Psoas muscle (tissue), 8 donors: Measurements from ENCODE around the gene TRIAP1. TPM values are rescaled to one million over a fixed set of nuclear protein-coding genes. Genes with fewer than 3 reads are reported as not detected.
"Not testable (repeated sequence)": the region's sequence is repeated elsewhere in the genome, so short reads cannot be mapped to it uniquely, and the experiment has no call there.

Experiments used
- ATAC-seq, 4 donors: fragments of 200-7000 bp; cut with Tn5 transposase; one replicate each; pipeline ENCODE4 v1.9.1; 2020; ENCODE audit warnings: moderate library complexity in 3 of 4, mild to moderate bottlenecking in 2 of 4
- DNase-seq, 2 donors: peaks; one replicate each; pipeline ENCODE4 v3.0.0-alpha.2; 2020
- H3K27ac ChIP-seq: fragments of 200-600 bp; one replicate; pipeline ENCODE4 v1.8.0; 2022
- H3K27me3 ChIP-seq, 3 donors: fragments of 200-600 bp in 1 of 3; one replicate each; pipeline versions ENCODE4 v1.6.1 to v1.8.0; 2013 to 2022; ENCODE audit warnings: low read length in 2 of 3, mild to moderate bottlenecking in 2 of 3, moderate library complexity in 1 of 3; ENCODE audit not compliant: insufficient read depth in 3 of 3
- H3K36me3 ChIP-seq, 2 donors: fragments of 200-600 bp in 1 of 2; one replicate each; pipeline versions ENCODE4 v1.6.1 to v1.8.0; 2013 to 2022; ENCODE audit warnings: low read depth in 1 of 2, mild to moderate bottlenecking in 1 of 2, moderate library complexity in 1 of 2; ENCODE audit not compliant: insufficient read depth in 1 of 2
- H3K4me1 ChIP-seq: fragments of 200-600 bp; one replicate; pipeline ENCODE4 v1.8.0; 2022
- H3K4me3 ChIP-seq: fragments of 200-600 bp; one replicate; pipeline ENCODE4 v1.8.0; 2022; ENCODE audit warnings: mild to moderate bottlenecking
- H3K9me3 ChIP-seq: fragments of 200-600 bp; one replicate; pipeline ENCODE4 v1.8.0; 2022
- WGBS, 3 donors: extraction: QIAGEN DNeasy Blood & Tissue Kit; methylation state at CpG; one replicate each; pipeline versions ENCODE4 v1.1.6 to v1.1.7; 2013; 5-methylcytosine and 5-hydroxymethylcytosine counted together
- intact Hi-C, 2 donors: fragments of 100-400 bp; cut with DNase I; formaldehyde crosslinking; loops; one replicate each; pipeline versions ENCODE4 v1.11.0 to v1.14.2; 2022
- polyA plus RNA-seq, 3 donors: library from polyadenylated mRNA; stranded (reverse); fragments of 200-250 nt; gene quantifications; one replicate each; pipeline ENCODE4 v1.2.3, GENCODE V29; 2013
- total RNA-seq, 4 donors: library from RNA; stranded (reverse); fragmentation: NEBNext Ultra II Directional in 2 of 4; extraction: Animal tissue kit (Norgen Biotek cat#: 25700) in 2 of 4; gene quantifications; one replicate each; pipeline versions ENCODE4 v1.2.1 to v1.2.4, GENCODE V29; 2021 to 2023
- TF ChIP-seq, protein P1 (sequence below): fragments of 200-600 bp; IDR thresholded peaks from one replicate; pipeline ENCODE4 v1.8.0; 2022; ENCODE audit warnings: antibody characterized with exemption
- donor health status: healthy with polysubstance abuse.
- donor health status: DM: no; HTN: no; CAD: no; lungs with moderate emphysema.
- donor health status: Bipolar disorder and iron deficiency.
- donor health status: healthy.
- donor health status: DM: yes; HTN: yes; CAD: no.
- donor health status: DM: no; HTN: no; CAD: no.
- donor health status: DM: no; HTN: no; CAD: no.
- donor health status: DM: yes; HTN: yes; CAD: no.

TRIAP1 gene
- total and polyA plus RNA-seq, 7 donors, result 24.4 to 111 (median 37.3) TPM

DNA sequence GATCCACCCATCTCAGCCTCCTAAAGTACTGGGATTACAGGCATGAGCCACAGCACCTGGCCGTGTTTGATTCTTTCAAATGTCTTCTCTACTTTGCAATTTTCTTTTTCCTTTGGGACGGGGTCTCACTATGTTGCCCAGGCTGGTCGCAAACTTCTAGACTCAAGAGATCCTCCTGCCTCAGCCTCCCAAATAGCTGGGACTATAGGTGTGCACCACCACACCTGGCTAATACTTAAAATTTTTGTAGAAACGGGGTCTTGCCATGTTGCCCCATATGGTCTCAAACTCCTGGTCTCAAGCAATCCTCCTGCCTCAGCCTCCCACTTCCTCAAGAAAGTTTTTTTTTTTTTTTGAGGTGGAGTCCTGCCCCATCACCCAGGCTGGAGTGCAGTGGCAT lies 1.8 kb upstream of the TRIAP1 start:
- Histone ChIP-seq H3K4me3 (peak overlapping the region; percentile 95), H3K9me3 (no peaks in the 10 kb centered on the region), H3K36me3 (peaks cover 2 to 64% of the 10 kb centered on the region in 2 donors), H3K27ac (no peak overlapping the region), H3K27me3 (no peaks in the 10 kb centered on the region), H3K4me1 (peaks cover 21% of the 10 kb centered on the region)
- intact Hi-C loops, result loop anchor here in 1 of 2 donors (10.0 kb wide), 1 partner anchor 237 kb away; the partner anchor contains the start of gene MLEC
- ATAC-seq (no peak), DNase-seq (no peak)
- 93 to 95% (median 95%) methylated on average over 4 of the region's 4 CpGs for WGBS, 3 donors
- TF ChIP-seq, protein P1, sequence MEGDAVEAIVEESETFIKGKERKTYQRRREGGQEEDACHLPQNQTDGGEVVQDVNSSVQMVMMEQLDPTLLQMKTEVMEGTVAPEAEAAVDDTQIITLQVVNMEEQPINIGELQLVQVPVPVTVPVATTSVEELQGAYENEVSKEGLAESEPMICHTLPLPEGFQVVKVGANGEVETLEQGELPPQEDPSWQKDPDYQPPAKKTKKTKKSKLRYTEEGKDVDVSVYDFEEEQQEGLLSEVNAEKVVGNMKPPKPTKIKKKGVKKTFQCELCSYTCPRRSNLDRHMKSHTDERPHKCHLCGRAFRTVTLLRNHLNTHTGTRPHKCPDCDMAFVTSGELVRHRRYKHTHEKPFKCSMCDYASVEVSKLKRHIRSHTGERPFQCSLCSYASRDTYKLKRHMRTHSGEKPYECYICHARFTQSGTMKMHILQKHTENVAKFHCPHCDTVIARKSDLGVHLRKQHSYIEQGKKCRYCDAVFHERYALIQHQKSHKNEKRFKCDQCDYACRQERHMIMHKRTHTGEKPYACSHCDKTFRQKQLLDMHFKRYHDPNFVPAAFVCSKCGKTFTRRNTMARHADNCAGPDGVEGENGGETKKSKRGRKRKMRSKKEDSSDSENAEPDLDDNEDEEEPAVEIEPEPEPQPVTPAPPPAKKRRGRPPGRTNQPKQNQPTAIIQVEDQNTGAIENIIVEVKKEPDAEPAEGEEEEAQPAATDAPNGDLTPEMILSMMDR, result no peak

DNA sequence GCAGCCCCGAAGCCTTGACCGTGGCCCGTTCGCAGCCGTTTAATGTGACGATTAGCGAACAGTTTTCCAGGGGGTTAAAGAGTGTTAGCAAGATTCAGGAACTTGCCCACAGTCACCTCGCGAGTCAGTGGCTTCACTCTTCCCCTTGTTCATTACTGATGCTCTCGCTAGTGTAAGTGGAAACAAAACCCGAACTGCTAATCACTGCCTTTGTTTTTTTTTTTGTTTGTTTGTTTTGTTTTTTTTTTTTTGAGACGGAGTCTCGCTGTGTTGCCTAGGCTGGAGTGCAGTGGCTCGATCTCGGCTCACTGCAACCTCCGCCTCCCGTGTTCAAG lies 627 bp upstream of the TRIAP1 start:
- 6 to 8% (median 7%) methylated on average over 17 of the region's 17 CpGs for WGBS, 3 donors
- peaks cover 21% of the 10 kb centered on the region for H3K4me1 ChIP-seq
- not testable (repeated sequence) for ATAC-seq, DNase-seq, H3K9me3 ChIP-seq, H3K27me3 ChIP-seq
- intact Hi-C loops, result loop anchor here in 1 of 2 donors (10.0 kb wide), 1 partner anchor 238 kb away; the partner anchor contains the start of gene MLEC
- peak overlapping the region; percentile 89 for H3K27ac ChIP-seq
- H3K4me3 ChIP-seq, result peak overlapping the region; percentile 95
- peaks cover 2 to 62% of the 10 kb centered on the region in 2 donors for H3K36me3 ChIP-seq

DNA sequence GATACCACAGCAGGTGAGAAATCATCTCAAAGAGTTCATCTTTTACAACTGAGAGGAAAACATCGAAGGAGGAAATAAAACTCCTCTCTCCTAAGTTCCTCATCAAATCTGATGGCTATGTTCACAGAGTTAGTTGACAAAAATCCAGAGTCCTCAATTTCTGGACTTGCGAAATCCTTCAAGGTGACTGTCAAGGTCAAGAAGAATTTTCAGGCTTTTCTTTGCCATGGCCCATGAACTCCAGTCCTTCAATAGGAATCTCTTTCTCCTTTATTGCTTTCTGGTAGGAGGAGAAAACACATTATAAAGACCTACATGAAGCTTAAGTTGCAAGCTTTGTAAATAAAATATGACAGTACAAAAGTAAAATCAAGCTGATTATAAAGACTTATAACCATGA lies 1.5 kb downstream of the TRIAP1 start:
- intact Hi-C loops, result loop anchor here in 1 of 2 donors (10.0 kb wide), 1 partner anchor 240 kb away; the partner anchor contains the start of gene MLEC
- no peak overlapping the region for H3K4me3 ChIP-seq
- TF ChIP-seq, protein P1, result no peak

DNA sequence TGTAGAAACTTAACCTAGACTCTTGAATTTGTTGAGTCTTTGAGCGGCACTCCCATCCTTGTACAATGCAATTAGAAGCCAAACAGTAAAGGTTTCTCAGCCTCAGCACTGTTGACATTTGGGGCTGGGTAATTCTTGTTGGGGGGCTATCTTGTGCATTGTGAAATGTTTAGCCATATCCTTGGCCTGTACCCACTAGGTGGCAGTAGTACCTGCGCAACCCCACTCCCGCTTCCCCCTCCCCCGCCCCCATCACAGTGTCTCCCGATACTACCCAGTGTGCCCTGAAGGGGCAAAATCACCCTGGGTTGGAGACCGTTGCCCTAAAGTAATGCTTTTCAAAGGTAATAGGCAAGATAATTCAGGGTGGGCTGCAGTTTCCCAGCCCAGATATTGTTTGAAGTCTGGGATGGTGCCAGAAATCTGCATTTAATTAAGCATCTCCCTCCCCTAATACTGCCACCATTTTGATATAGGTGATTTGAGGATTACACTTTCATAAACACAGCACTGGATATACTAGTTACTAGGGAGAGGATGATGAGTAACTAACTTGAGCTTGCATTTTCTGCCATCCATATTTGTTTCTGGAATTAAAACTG lies 6.4 kb downstream of the TRIAP1 start:
- no peaks in the 10 kb centered on the region for H3K9me3 ChIP-seq
- intact Hi-C loops, result loop anchor here in 1 of 2 donors (10.0 kb wide), 2 partner anchors 115 to 245 kb away; partner anchors contain the start of genes MLEC and PLA2G1B
- H3K36me3 ChIP-seq, result peaks cover 5 to 56% of the 10 kb centered on the region in 2 donors

More for the DNA sequence above, 1.5 kb downstream of the TRIAP1 start:
- WGBS, 3 donors, result 83 to 85% (median 84%) methylated on average over 2 of the region's 2 CpGs
- no peak for ATAC-seq
- H3K4me1 ChIP-seq, result peaks cover 26% of the 10 kb centered on the region
- no peak overlapping the region for H3K27ac ChIP-seq
- peaks cover 5 to 70% of the 10 kb centered on the region in 2 donors for H3K36me3 ChIP-seq
- DNase-seq, result no peak
- no peaks in the 10 kb centered on the region for H3K27me3 ChIP-seq
- no peaks in the 10 kb centered on the region for H3K9me3 ChIP-seq

More for the DNA sequence above, 6.4 kb downstream of the TRIAP1 start:
- TF ChIP-seq, protein P1, result peak; percentile 52
- ATAC-seq (peak; percentile 48 to 66 (median 56)), DNase-seq (peak; percentile 42 to 57)
- H3K27ac ChIP-seq, result no peak overlapping the region
- peak overlapping the region; percentile 98 for H3K4me3 ChIP-seq
- 19 to 26% (median 21%) methylated on average over 6 of the region's 6 CpGs for WGBS, 3 donors
- peaks cover 19% of the 10 kb centered on the region for H3K4me1 ChIP-seq
- H3K27me3 ChIP-seq, result no peaks in the 10 kb centered on the region
